CD4-positive, alpha-beta T cell treated with Interleukin-4 for 4 hours (primary cell): ENCODE results near the gene PCDH10.
"Not testable (repeated sequence)": the region's sequence is repeated elsewhere in the genome, so short reads cannot be mapped to it uniquely, and the experiment has no call there.

Experiments
- DNase-seq: peaks from one replicate; pipeline ENCODE4 v3.0.0-alpha.2; 2020

PCDH10 gene

GRCh38 chr4:133151341-133151690, 2.2 kb downstream of the PCDH10 start:
- DNase-seq, result no peak

- no peak for DNase-seq
Observed at GRCh38 chr4:133151691-133152329, 2.7 kb downstream of the PCDH10 start.

GRCh38 chr4:133152330-133152821, 3.3 kb downstream of the PCDH10 start:
- DNase-seq, result no peak

DNA sequence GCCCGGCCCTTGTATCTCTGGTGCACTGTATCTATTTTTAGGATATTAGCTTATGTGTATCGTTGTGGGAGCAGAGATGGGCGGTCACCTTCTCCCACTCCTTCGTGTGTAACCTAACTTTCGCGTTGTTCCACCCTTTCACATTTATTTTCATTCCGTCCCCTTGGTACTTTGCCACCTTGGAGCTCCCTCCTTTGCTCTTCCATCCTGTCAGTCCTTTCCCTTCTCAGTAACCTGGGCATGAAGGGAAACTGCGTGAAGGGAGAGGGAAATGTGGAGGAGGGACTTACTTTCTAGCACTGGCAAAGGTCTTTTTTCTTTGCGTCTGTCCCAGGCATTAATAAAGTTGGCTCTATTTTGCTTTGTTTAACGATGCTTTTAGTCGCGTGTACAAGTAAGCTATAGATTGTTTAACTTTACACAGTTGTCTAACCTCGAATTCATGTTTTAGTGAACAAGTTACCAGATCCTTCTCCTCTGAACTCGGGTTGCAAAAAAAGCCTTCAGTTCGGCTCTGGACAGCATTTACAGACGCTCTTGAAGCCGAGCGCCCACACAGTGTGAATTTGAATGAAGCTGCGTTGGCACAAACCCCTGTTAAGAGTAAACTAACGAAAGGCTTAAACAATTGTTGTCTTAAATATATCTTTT, 3.9 kb downstream of the PCDH10 start:
- DNase-seq, result no peak

DNA sequence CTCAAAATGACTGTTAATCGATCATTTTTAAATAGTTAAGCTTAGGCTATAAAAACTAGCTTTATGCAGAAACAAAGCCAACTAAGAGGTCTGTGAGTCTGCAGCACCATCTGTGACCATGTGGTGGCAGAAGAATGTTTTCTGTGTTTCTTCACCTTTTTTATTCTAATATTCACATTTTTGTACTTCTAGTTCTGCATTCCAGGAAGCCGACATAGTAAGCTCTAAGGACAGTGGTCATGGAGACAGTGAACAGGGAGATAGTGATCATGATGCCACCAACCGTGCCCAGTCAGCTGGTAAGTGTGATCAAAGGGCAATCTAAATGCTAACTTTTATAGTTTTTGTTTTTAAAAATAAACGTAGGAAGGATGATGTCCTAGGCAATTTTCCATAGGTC, 5.6 kb downstream of the PCDH10 start:
- DNase-seq, result no peak

DNA sequence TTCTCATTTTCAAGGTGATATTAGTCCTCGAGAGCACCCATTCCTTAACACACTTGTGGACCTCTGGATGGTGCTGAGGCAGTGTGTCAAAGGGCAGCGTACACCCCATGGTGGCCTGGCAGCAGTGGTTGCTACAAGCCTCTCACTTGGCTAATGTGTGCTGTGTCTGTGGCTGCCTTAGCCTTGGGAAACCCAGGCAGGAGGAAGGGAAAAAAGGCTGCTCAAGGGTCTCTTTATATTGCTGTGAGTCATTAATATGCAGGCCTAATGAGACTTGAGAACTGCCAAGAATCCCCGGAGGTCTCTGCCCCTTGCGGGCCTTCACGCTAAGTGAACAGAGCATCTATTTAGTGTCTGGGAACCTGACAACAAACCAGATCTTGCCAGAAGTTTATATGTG, 7.0 kb downstream of the PCDH10 start:
- no peak for DNase-seq

- DNase-seq, result no peak
Observed at GRCh38 chr4:133156556-133156955, 7.5 kb downstream of the PCDH10 start.

GRCh38 chr4:133157460-133158160, 8.5 kb downstream of the PCDH10 start:
- DNase-seq, result no peak

GRCh38 chr4:133160853-133161252, 11.8 kb downstream of the PCDH10 start:
- no peak for DNase-seq

- no peak for DNase-seq
Observed at GRCh38 chr4:133161570-133162295, 12.6 kb downstream of the PCDH10 start.

GRCh38 chr4:133162941-133163340, 13.8 kb downstream of the PCDH10 start:
- DNase-seq, result no peak

GRCh38 chr4:133178956-133179355, 29.9 kb downstream of the PCDH10 start:
- no peak for DNase-seq

GRCh38 chr4:133186210-133186609, 37.1 kb downstream of the PCDH10 start:
- DNase-seq, result no peak

DNA sequence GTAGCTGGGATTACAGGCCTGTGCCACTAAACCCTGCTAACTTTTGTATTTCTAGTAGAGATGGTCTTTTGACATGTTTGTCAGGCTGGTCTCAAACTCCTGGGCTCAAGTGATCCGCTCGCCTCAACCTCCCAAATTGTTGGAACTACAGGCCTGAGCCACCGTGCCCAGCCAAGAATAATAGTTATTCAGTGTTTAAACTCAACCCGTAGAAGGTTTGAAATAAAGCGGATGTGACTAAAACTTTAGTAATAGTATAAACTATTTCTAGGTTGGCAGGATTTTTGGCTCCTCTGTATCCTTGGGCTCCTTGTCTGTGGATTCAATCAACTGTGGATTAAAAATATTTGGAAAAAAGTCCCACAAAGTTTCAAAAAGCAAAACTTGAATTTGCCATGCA, 37.8 kb downstream of the PCDH10 start:
- DNase-seq, result no peak

DNA sequence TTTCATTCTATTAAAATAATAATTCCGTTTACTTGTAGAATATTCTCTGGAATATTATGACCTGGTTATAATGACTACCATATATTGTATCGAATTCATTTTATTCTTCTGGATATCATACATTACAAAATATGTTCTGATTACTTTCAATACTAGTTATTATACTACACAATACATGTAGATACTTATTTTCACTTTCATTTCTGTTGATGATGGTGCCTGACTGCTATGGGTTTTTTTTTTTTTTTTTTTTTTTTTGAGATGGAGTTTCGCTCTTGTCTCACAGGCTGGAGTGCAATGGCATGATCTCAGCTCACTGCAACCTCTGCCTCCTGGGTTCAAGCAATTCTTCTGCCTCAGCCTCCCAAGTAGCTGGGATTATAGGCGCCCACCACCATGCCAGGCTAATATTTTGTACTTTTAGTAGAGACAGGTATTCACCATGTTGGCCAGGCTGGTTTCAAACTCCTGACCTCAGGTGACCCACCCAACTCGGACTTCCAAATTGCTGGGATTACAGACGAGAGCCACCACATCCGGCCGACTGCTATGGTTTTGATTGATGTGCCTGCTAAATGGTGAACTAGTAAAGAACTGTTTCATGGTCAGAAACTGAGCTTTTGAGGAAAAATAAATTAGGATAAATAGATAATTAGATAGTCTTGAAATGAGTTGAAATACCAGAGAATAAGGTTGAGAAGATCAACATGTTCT, 39.5 kb downstream of the PCDH10 start:
- DNase-seq, result no peak

DNA sequence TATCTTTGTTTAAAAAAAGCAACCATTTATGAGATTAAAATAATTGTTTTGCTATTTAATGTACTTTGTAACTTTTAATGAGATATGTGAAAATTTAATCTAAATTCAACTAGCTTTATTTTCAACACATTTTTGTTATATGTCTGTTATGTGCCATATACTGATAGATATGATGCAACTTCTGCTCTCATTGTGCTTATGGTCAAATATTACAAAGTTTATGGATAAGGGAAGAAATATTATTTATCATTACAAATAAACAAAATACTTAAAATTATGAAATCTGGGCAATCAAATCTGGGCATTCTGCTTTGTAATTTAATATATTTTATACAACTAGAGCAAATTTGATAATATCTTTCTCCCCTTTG, 40.0 kb downstream of the PCDH10 start:
- no peak for DNase-seq

- DNase-seq, result no peak
Observed at GRCh38 chr4:133190098-133190497, 41.0 kb downstream of the PCDH10 start.

GRCh38 chr4:133208694-133209285, 59.7 kb downstream of the PCDH10 start:
- DNase-seq, result no peak

GRCh38 chr4:133233922-133234321, 84.8 kb downstream of the PCDH10 start:
- DNase-seq, result no peak

DNA sequence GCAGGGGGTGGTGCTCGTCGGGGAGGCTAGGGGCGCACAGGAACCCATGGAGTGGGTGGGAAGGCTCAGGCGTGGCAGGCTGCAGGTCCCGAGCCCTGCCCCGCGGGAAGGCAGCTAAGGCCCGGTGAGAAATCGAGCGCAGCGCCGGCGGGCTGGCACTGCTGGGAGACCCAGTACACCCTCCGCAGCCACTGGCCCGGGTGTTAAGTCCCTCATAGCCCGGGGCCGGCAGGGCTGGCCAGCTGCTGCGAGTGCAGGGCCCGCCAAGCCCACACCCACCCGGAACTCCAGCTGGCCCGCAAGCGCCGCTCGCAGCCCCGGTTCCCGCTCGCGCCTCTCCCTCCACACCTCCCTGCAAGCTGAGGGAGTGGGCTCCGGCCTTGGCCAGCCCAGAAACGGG, 91.4 kb downstream of the PCDH10 start:
- not testable (repeated sequence) for DNase-seq
